Glutamatergic neuron (in vitro differentiated cells): Measurements from ENCODE around the gene ATIC. TPM values are rescaled to one million over a fixed set of nuclear protein-coding genes. Genes with fewer than 3 reads are reported as not detected.

Source experiments
- DNase-seq: peaks from one replicate; pipeline ENCODE4 v3.0.0; 2022
- H3K27ac Mint-ChIP-seq: one replicate; pipeline ENCODE4 v1.8.0; 2020; ENCODE audit warnings: mild to moderate bottlenecking, mixed read lengths, inconsistent platforms; ENCODE audit not compliant: unreplicated experiment
- H3K27me3 Mint-ChIP-seq: one replicate; pipeline ENCODE4 v1.8.0; 2020; ENCODE audit warnings: mild to moderate bottlenecking, moderate library complexity, mixed read lengths, inconsistent platforms; ENCODE audit not compliant: unreplicated experiment
- H3K36me3 Mint-ChIP-seq: one replicate; pipeline ENCODE4 v1.8.0; 2020; ENCODE audit warnings: mild to moderate bottlenecking, mixed read lengths, inconsistent platforms; ENCODE audit not compliant: unreplicated experiment
- H3K4me1 Mint-ChIP-seq: one replicate; pipeline ENCODE4 v1.8.0; 2020; ENCODE audit warnings: mild to moderate bottlenecking, low read depth, mixed read lengths, inconsistent platforms; ENCODE audit not compliant: unreplicated experiment
- H3K4me3 Mint-ChIP-seq: one replicate; pipeline ENCODE4 v1.8.0; 2020; ENCODE audit warnings: mild to moderate bottlenecking, mixed read lengths, inconsistent platforms; ENCODE audit not compliant: unreplicated experiment
- H3K9me3 Mint-ChIP-seq: one replicate; pipeline ENCODE4 v1.8.0; 2020; ENCODE audit warnings: mild to moderate bottlenecking, moderate library complexity, mixed read lengths, inconsistent platforms; ENCODE audit not compliant: unreplicated experiment
- total RNA-seq: library from RNA; stranded (reverse); fragmentation: NEBNext Ultra II Directional; extraction: Animal tissue kit (Norgen Biotek cat#: 25700); gene quantifications from one replicate; pipeline ENCODE4 v1.2.1, GENCODE V29; 2021; ENCODE audit not compliant: unreplicated experiment
- TF ChIP-seq, protein P1 (sequence below): fragments of 200-600 bp; sonication (generic); IDR thresholded peaks from one replicate; pipeline ENCODE4 v1.5.0; 2021; ENCODE audit not compliant: partially characterized antibody, unreplicated experiment

Gene ATIC
- total RNA-seq, 1 donor from 2014 or later, result 51.5 TPM

DNA sequence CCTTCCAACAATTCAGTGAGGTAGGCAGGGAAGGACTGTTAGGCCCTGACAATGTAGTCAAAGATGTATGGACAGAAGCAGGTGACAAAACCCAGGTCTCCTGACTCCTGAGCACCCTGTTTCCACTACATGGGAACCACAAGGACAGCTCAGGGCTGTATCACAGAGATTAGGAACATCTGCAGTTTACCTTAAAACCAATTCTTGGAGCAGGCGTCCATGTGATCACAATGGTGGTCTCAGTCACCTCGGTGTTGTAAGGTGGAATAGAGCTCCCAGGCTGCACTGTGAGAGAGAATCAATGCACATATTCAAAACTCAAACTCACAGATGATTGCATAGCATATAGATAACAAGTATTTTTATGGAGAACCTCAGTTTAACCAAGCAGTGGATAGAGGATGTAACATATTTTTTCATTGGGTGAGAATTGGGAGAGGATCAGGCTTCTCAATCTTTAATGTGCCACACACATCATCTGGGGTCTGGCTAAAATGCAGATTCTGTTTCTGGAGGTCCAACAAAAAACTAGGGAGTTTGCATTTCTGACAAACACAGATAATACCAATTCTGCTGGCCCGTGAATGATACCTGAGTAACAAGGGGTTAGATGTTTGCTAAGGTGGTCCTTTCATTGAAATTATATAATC lies 87.3 kb downstream of the ATIC start:
- DNase-seq, result no peak
- Mint-ChIP-seq H3K9me3 (no peaks in the 10 kb centered on the region), H3K4me1 (no peaks in the 10 kb centered on the region), H3K27me3 (no peaks in the 10 kb centered on the region), H3K27ac (no peak overlapping the region), H3K4me3 (no peak overlapping the region), H3K36me3 (no peaks in the 10 kb centered on the region)
- TF ChIP-seq, protein P1, sequence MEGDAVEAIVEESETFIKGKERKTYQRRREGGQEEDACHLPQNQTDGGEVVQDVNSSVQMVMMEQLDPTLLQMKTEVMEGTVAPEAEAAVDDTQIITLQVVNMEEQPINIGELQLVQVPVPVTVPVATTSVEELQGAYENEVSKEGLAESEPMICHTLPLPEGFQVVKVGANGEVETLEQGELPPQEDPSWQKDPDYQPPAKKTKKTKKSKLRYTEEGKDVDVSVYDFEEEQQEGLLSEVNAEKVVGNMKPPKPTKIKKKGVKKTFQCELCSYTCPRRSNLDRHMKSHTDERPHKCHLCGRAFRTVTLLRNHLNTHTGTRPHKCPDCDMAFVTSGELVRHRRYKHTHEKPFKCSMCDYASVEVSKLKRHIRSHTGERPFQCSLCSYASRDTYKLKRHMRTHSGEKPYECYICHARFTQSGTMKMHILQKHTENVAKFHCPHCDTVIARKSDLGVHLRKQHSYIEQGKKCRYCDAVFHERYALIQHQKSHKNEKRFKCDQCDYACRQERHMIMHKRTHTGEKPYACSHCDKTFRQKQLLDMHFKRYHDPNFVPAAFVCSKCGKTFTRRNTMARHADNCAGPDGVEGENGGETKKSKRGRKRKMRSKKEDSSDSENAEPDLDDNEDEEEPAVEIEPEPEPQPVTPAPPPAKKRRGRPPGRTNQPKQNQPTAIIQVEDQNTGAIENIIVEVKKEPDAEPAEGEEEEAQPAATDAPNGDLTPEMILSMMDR, result no peak

Other genes with a start within 250 kb of the ATIC start
- gene ABCA12, start 173.4 kb upstream of the ATIC start, total RNA-seq, result 0.37 TPM
- 28.6 TPM for gene FN1, start 124.0 kb downstream of the ATIC start, total RNA-seq